HG02798 (cell line): ENCODE measurements around the gene DYTN.

Source experiments
- ATAC-seq: cut with Tn5 transposase; IDR thresholded peaks from one replicate; pipeline ENCODE4 v1.9.1; 2021; ENCODE audit warnings: mild to moderate bottlenecking; ENCODE audit not compliant: unreplicated experiment, poor library complexity

DYTN gene

GRCh38 chr2:206619011-206619410, 99.2 kb downstream of the DYTN start:
- ATAC-seq, result no peak

GRCh38 chr2:206616151-206616550, 102.0 kb downstream of the DYTN start:
- ATAC-seq, result no peak

GRCh38 chr2:206615417-206616089, 102.6 kb downstream of the DYTN start:
- no peak for ATAC-seq

- ATAC-seq, result no peak
These were observed 103.4 kb downstream of the DYTN start for GRCh38 chr2:206614811-206615210.

GRCh38 chr2:206611736-206612135, 106.5 kb downstream of the DYTN start:
- no peak for ATAC-seq

- ATAC-seq, result no peak
These were observed 107.0 kb downstream of the DYTN start for GRCh38 chr2:206611191-206611590.

GRCh38 chr2:206610451-206610850, 107.7 kb downstream of the DYTN start:
- ATAC-seq, result no peak

GRCh38 chr2:206603243-206603642, 115.0 kb downstream of the DYTN start:
- no peak for ATAC-seq
